GM18867 (cell line): Measurements from ENCODE around the gene STAT6.

Source experiments
- ATAC-seq: cut with Tn5 transposase; IDR thresholded peaks from one replicate; pipeline ENCODE4 v1.9.1; 2021; ENCODE audit warnings: mild to moderate bottlenecking, moderate library complexity; ENCODE audit not compliant: unreplicated experiment

The STAT6 gene

GRCh38 chr12:57146961-57147944 is 36.1 kb upstream of the STAT6 start, which contains the start of gene LRP1-AS:
Gene LRP1-AS (minus strand): TSS chr12:57147619.
- no peak for ATAC-seq

- no peak for ATAC-seq
Observed at GRCh38 chr12:57146092-57146491, 34.9 kb upstream of the STAT6 start.

- ATAC-seq: no peak
Observed at GRCh38 chr12:57145460-57146059, 34.4 kb upstream of the STAT6 start.

- no peak for ATAC-seq
Observed at GRCh38 chr12:57143454-57143853, 32.3 kb upstream of the STAT6 start.

GRCh38 chr12:57142727-57143126 is 31.6 kb upstream of the STAT6 start:
- ATAC-seq: no peak

GRCh38 chr12:57142121-57142520 is 31.0 kb upstream of the STAT6 start:
- ATAC-seq: no peak

GRCh38 chr12:57141249-57141648 is 30.1 kb upstream of the STAT6 start:
- no peak for ATAC-seq

GRCh38 chr12:57139796-57140649 is 28.9 kb upstream of the STAT6 start:
- ATAC-seq: no peak

GRCh38 chr12:57138526-57139272 is 27.5 kb upstream of the STAT6 start:
- ATAC-seq: no peak

- no peak for ATAC-seq
Observed at GRCh38 chr12:57135527-57136326, 24.6 kb upstream of the STAT6 start.

GRCh38 chr12:57134949-57135348 is 23.8 kb upstream of the STAT6 start:
- ATAC-seq: no peak

- ATAC-seq: no peak
Observed at GRCh38 chr12:57133916-57134315, 22.8 kb upstream of the STAT6 start.

- ATAC-seq: no peak
Observed at GRCh38 chr12:57133013-57133569, 21.9 kb upstream of the STAT6 start.

GRCh38 chr12:57131896-57132744 is 21.0 kb upstream of the STAT6 start:
- ATAC-seq: no peak

GRCh38 chr12:57130941-57131340 is 19.8 kb upstream of the STAT6 start:
- no peak for ATAC-seq

GRCh38 chr12:57129889-57130288 is 18.7 kb upstream of the STAT6 start:
- ATAC-seq: no peak

- ATAC-seq: no peak
Observed at GRCh38 chr12:57129321-57129842, 18.2 kb upstream of the STAT6 start.
